Astrocyte (in vitro differentiated cells and primary cell): ENCODE results near the gene HABP4. TPM values are rescaled to one million over a fixed set of nuclear protein-coding genes. Genes with fewer than 3 reads are reported as not detected.

Source experiments
- DNase-seq: peaks from one replicate; pipeline ENCODE4 v3.0.0-alpha.2; 2010; ENCODE audit warnings: low read depth
- FAIRE-seq: peaks from 2 replicates; lab custom pipeline; 2011; peaks lifted over from hg19 to GRCh38; lab: Jason Lieb, UNC
- H2AFZ ChIP-seq: 2 replicates; pipeline ENCODE4 v1.6.0; 2012; ENCODE audit warnings: low read depth, low read length, inconsistent platforms
- H3K27ac ChIP-seq: 2 replicates; pipeline ENCODE4 v1.5.1; 2011; ENCODE audit warnings: low read depth, low read length, inconsistent platforms
- H3K27me3 ChIP-seq: 2 replicates; pipeline ENCODE4 v1.6.0; 2011; ENCODE audit warnings: low read length, inconsistent platforms; ENCODE audit not compliant: insufficient read depth
- H3K36me3 ChIP-seq: 2 replicates; pipeline ENCODE4 v1.5.1; 2011; ENCODE audit warnings: low read length, inconsistent platforms; ENCODE audit not compliant: insufficient read depth
- H3K4me1 ChIP-seq: 2 replicates; pipeline ENCODE4 v1.5.1; 2011; ENCODE audit warnings: low read length, inconsistent platforms; ENCODE audit not compliant: insufficient read depth
- H3K4me2 ChIP-seq: 2 replicates; pipeline ENCODE4 v1.6.0; 2012; ENCODE audit warnings: low read length, inconsistent platforms
- H3K4me3 ChIP-seq: 2 replicates; pipeline ENCODE4 v1.5.1; 2011; ENCODE audit warnings: low read depth, mild to moderate bottlenecking, low read length, inconsistent platforms; ENCODE audit not compliant: insufficient read depth
- H3K79me2 ChIP-seq: 2 replicates; pipeline ENCODE4 v1.6.0; 2012; ENCODE audit warnings: mild to moderate bottlenecking, low read length, inconsistent platforms; ENCODE audit not compliant: insufficient read depth
- H3K9ac ChIP-seq: 2 replicates; pipeline ENCODE4 v1.6.0; 2012; ENCODE audit warnings: mild to moderate bottlenecking, low read length, inconsistent platforms
- H3K9me3 ChIP-seq: 2 replicates; pipeline ENCODE4 v1.5.1; 2012; ENCODE audit warnings: low read depth, mild to moderate bottlenecking, low read length, inconsistent platforms; ENCODE audit not compliant: insufficient read depth
- H4K20me1 ChIP-seq: 2 replicates; pipeline ENCODE4 v1.6.0; 2012; ENCODE audit warnings: low read length, inconsistent platforms; ENCODE audit not compliant: insufficient read depth
- H3K27ac Mint-ChIP-seq: one replicate; pipeline ENCODE4 v1.8.0; 2021; ENCODE audit warnings: mild to moderate bottlenecking, mixed read lengths; ENCODE audit not compliant: unreplicated experiment
- H3K27me3 Mint-ChIP-seq: one replicate; pipeline ENCODE4 v1.8.0; 2021; ENCODE audit warnings: low read depth, mixed read lengths; ENCODE audit not compliant: unreplicated experiment
- H3K36me3 Mint-ChIP-seq: one replicate; pipeline ENCODE4 v1.8.0; 2021; ENCODE audit warnings: low read depth, mixed read lengths; ENCODE audit not compliant: unreplicated experiment
- H3K4me1 Mint-ChIP-seq: one replicate; pipeline ENCODE4 v1.8.0; 2021; ENCODE audit warnings: low read depth, mixed read lengths; ENCODE audit not compliant: unreplicated experiment
- H3K4me3 Mint-ChIP-seq: one replicate; pipeline ENCODE4 v1.8.0; 2021; ENCODE audit warnings: mild to moderate bottlenecking, moderate library complexity, mixed read lengths; ENCODE audit not compliant: unreplicated experiment
- H3K9me3 Mint-ChIP-seq: one replicate; pipeline ENCODE4 v1.8.0; 2021; ENCODE audit warnings: mild to moderate bottlenecking, mixed read lengths; ENCODE audit not compliant: unreplicated experiment
- CTCF ChIP-seq: IDR thresholded peaks from 2 replicates; pipeline ENCODE4 v1.5.1; 2011; ENCODE audit warnings: low read depth, mild to moderate bottlenecking, inconsistent platforms, low read length, moderate library complexity; ENCODE audit not compliant: insufficient read depth
- EZH2 ChIP-seq: IDR thresholded peaks from 2 replicates; pipeline ENCODE4 v1.6.1; 2012; ENCODE audit warnings: mild to moderate bottlenecking, low read length, inconsistent platforms; ENCODE audit not compliant: insufficient read depth
- total RNA-seq: library from RNA; stranded (reverse); gene quantifications from 2 replicates; pipeline ENCODE4 v1.2.1, GENCODE V29; 2021

Gene HABP4
- total RNA-seq, 1 donor from 2014 or later = 20.1 TPM

GRCh38 chr9:96462541-96462940, 12.6 kb downstream of the HABP4 start:
- H3K9me3 Mint-ChIP-seq = no peaks in the 10 kb centered on the region
- DNase-seq = no peak

GRCh38 chr9:96464426-96464825, 14.5 kb downstream of the HABP4 start:
- no peaks in the 10 kb centered on the region for H3K9me3 Mint-ChIP-seq
- Histone ChIP-seq H3K4me1 (no peaks in the 10 kb centered on the region), H3K27ac (no peak overlapping the region), H3K79me2 (no peaks in the 10 kb centered on the region), H3K27me3 (no peaks in the 10 kb centered on the region), H3K9me3 (no peaks in the 10 kb centered on the region), H3K36me3 (peaks cover 11% of the 10 kb centered on the region), H2AFZ (no peak overlapping the region), H3K4me2 (no peak overlapping the region), H3K9ac (no peak overlapping the region), H4K20me1 (no peaks in the 10 kb centered on the region), H3K4me3 (no peak overlapping the region)
- H3K36me3 Mint-ChIP-seq = peaks cover 7% of the 10 kb centered on the region
- TF ChIP-seq CTCF (no peak), EZH2 (no peak)
- H3K4me3 Mint-ChIP-seq = no peak overlapping the region
- peaks cover 9% of the 10 kb centered on the region for H3K4me1 Mint-ChIP-seq
- FAIRE-seq (no peak), DNase-seq (no peak)
- H3K27ac Mint-ChIP-seq = no peak overlapping the region
- no peaks in the 10 kb centered on the region for H3K27me3 Mint-ChIP-seq

More at GRCh38 chr9:96462541-96462940, 12.6 kb downstream of the HABP4 start:
- Histone ChIP-seq H4K20me1 (no peaks in the 10 kb centered on the region), H3K79me2 (no peaks in the 10 kb centered on the region), H3K4me3 (no peak overlapping the region), H3K4me2 (no peak overlapping the region), H3K9me3 (no peaks in the 10 kb centered on the region), H3K9ac (no peak overlapping the region), H3K4me1 (no peaks in the 10 kb centered on the region), H3K36me3 (peaks cover 9% of the 10 kb centered on the region), H3K27ac (no peak overlapping the region), H2AFZ (no peak overlapping the region), H3K27me3 (no peaks in the 10 kb centered on the region)
- TF ChIP-seq CTCF (no peak), EZH2 (no peak)
- Mint-ChIP-seq H3K4me1 (peaks cover 12% of the 10 kb centered on the region), H3K4me3 (no peak overlapping the region), H3K27me3 (no peaks in the 10 kb centered on the region), H3K36me3 (peaks cover 15% of the 10 kb centered on the region), H3K27ac (no peak overlapping the region)
- no peak for FAIRE-seq

GRCh38 chr9:96467784-96468183, 17.8 kb downstream of the HABP4 start:
- no peaks in the 10 kb centered on the region for H3K79me2 ChIP-seq
- DNase-seq = no peak
- H3K9me3 ChIP-seq = no peaks in the 10 kb centered on the region
- TF ChIP-seq EZH2 (no peak), CTCF (no peak)
- no peaks in the 10 kb centered on the region for H3K4me1 ChIP-seq
- no peak overlapping the region for H3K9ac ChIP-seq
- no peak for FAIRE-seq
- Mint-ChIP-seq H3K36me3 (peaks cover 10% of the 10 kb centered on the region), H3K27ac (no peak overlapping the region), H3K27me3 (no peaks in the 10 kb centered on the region), H3K4me1 (no peaks in the 10 kb centered on the region), H3K9me3 (no peaks in the 10 kb centered on the region), H3K4me3 (no peak overlapping the region)
- no peaks in the 10 kb centered on the region for H3K27me3 ChIP-seq
- no peak overlapping the region for H3K4me3 ChIP-seq
- no peaks in the 10 kb centered on the region for H4K20me1 ChIP-seq
- H3K27ac ChIP-seq = no peak overlapping the region
- no peak overlapping the region for H2AFZ ChIP-seq
- peaks cover 16% of the 10 kb centered on the region for H3K36me3 ChIP-seq
- H3K4me2 ChIP-seq = no peak overlapping the region
